LNCAP (cell line): ENCODE results near the gene GPC6.

Experiments used
- TF ChIP-seq, protein P1 (sequence below): fragments of 450-650 bp; IDR thresholded peaks from 2 replicates; pipeline ENCODE4 v1.5.1; 2017; ENCODE audit warnings: mild to moderate bottlenecking

GPC6 gene

DNA sequence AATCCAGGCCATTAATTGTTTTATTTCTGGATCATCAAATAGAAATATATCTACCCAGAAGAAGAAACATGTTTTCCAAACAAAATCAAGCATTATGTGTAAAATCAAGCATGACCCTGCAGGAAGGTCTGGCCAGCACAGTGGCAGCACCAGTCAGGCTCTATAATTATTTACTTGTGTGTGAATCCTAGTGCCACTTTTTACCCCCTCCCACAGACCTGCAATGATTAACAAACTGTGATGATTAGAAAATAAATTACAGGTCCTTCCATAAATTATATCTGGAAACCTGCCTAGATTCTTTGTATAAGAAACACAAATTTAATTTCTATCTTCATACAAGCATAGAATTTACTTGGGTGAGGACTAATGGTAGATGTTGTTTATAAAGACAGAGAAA is 186.1 kb downstream of the GPC6 start:
- TF ChIP-seq, protein P1, sequence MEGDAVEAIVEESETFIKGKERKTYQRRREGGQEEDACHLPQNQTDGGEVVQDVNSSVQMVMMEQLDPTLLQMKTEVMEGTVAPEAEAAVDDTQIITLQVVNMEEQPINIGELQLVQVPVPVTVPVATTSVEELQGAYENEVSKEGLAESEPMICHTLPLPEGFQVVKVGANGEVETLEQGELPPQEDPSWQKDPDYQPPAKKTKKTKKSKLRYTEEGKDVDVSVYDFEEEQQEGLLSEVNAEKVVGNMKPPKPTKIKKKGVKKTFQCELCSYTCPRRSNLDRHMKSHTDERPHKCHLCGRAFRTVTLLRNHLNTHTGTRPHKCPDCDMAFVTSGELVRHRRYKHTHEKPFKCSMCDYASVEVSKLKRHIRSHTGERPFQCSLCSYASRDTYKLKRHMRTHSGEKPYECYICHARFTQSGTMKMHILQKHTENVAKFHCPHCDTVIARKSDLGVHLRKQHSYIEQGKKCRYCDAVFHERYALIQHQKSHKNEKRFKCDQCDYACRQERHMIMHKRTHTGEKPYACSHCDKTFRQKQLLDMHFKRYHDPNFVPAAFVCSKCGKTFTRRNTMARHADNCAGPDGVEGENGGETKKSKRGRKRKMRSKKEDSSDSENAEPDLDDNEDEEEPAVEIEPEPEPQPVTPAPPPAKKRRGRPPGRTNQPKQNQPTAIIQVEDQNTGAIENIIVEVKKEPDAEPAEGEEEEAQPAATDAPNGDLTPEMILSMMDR: no peak

DNA sequence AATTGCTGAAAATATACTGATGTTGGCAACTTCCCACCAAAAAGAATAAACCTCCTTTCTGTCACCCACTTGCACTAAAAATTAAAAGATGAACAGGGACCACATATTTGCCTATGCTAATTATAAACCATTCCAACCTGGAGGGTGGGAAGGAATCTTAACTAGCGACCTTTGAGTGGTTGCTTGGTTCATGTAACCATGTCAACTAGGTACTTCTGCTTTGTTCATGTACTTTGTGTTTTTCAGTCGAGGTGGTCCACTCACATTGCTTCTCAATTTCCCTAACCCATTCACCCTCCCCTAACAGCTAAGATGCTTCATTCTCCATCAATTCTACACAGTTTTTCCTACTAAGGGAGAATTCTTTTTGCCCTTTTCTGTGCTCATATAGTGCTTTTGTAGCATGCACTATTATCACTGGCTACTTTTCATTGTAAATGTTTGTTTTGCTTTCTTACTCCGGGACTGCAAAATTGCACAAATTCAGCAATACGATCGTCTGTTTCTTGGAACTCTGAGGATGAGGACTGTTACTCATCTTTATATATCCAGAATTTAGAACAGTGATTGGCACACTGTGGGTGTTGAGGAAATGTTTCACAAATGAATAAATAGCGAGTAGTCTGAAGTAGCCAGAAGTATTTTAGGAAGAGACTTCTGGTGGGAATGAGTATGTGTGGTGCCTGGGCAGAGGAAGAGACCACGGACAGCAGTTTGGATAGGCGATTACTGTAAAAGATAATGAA is 187.5 kb downstream of the GPC6 start:
- TF ChIP-seq, protein P1: no peak

- TF ChIP-seq, protein P1: no peak
Measured at GRCh38 chr13:93416736-93417355, 190.2 kb downstream of the GPC6 start.

DNA sequence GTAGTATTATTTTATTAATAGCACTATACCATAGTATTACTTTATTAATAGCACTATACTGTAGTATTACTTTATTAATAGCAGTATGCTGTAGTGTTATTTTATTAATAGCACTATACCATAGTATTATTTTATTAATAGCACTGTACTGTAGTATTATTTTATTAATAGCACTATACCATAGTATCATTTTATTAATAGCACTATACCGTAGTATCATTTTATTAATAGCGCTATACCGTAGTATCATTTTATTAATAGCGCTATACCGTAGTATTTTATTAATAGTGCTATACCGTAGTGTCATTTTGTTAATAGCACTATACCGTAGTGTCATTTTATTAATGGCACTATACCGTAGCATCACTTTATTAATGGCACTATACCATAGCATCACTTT is 191.8 kb downstream of the GPC6 start:
- TF ChIP-seq, protein P1: no peak

- TF ChIP-seq, protein P1: no peak
Measured at GRCh38 chr13:93420206-93420605, 193.6 kb downstream of the GPC6 start.

DNA sequence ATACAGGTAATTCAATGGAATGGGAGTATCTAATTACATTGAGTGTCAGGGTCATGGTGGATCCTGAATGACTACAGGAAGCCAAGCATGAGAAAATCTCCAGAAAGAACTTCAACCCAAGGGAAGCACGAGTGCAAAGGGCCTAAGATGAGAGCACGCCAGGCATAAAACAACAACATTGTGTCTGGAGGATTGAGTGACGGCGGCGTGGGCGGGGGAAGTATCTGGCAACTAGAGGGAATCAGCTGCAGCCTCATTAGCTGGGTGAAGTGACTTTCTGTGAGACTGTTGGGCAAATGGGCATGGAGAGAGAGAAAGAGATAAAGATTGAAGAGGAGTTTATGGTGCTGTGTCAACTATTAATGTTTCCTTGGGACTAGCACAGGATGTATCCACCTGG is 194.3 kb downstream of the GPC6 start:
- TF ChIP-seq, protein P1: no peak

DNA sequence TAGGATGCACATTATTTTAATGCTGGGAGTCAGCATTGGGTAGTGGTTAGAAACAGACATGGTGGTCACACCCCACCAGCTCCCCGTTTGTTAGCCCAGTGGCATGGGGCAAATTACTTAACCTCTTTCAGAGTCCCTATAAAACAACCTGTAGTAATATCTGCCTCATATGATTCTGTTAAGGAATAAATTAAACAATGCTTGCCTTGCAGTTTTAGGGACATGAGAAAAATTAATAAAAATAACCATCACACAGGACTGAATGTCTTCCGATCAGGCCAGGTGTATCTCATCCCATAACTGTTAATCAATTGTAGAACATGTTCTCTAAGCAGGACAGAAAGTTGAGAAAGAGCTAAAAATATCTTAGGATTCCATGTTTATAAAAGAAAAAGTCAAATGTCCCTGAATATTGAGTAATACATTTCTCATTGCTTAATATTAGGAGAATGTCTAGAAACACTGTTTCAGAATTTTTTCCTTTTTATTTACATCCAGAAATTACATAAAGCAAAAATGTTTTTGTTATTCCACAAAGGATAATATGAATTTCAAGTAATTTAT is 196.5 kb downstream of the GPC6 start:
- TF ChIP-seq, protein P1: no peak
